ENCODE measurements around the gene RAB11B. TPM values are rescaled to one million over a fixed set of nuclear protein-coding genes. Genes with fewer than 3 reads are reported as not detected.
"Not testable (repeated sequence)": the region's sequence is repeated elsewhere in the genome, so short reads cannot be mapped to it uniquely, and the experiment has no call there.

RAB11B gene
- total RNA-seq, 1 donor from 2014 or later: 42.6 TPM

DNA sequence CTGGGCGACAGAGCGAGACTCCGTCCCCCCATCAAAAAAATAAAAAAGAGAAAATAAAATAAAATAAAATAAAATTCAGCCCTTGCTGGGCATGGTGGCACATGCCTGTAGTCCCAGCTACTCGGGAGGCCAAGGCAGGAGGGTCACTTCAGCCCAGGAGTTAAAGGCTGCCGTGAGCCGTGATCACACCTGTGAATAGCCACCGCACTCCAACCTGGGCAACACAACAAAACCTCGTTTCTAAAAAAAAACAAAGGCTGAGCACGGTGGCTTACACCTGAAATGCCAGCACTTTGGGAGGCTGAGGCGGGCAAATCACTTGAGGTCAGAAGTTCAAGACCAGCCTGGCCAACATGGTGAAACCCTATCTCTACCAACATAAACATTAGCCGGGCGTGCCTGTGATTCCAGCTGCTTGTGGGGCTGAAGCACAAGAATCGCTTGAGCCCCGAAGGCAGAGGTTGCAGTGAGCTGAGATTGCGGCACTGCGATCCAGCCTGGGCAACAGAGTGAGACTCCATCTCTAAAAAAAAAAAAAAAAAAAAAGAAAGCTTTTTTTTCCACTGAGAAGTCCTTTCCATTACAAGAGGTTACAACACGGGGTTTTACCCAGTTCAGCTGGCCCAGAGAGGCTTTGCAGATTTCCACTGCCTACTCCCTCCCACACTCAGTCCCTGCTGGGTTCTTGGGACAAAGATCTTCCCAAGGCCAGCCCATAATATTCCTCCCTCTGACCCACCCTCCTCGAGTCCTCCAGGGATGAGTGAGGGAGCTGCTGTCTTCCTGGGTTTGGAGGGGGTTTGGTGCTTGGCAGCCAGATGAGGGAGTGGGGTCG is 19.8 kb upstream of the RAB11B start:
- no peak for DNase-seq (ENCODE audit: low spot score)

GRCh38 chr19:8371011-8371804 is 19.0 kb upstream of the RAB11B start:
- no peak for DNase-seq (ENCODE audit: low spot score)

DNA sequence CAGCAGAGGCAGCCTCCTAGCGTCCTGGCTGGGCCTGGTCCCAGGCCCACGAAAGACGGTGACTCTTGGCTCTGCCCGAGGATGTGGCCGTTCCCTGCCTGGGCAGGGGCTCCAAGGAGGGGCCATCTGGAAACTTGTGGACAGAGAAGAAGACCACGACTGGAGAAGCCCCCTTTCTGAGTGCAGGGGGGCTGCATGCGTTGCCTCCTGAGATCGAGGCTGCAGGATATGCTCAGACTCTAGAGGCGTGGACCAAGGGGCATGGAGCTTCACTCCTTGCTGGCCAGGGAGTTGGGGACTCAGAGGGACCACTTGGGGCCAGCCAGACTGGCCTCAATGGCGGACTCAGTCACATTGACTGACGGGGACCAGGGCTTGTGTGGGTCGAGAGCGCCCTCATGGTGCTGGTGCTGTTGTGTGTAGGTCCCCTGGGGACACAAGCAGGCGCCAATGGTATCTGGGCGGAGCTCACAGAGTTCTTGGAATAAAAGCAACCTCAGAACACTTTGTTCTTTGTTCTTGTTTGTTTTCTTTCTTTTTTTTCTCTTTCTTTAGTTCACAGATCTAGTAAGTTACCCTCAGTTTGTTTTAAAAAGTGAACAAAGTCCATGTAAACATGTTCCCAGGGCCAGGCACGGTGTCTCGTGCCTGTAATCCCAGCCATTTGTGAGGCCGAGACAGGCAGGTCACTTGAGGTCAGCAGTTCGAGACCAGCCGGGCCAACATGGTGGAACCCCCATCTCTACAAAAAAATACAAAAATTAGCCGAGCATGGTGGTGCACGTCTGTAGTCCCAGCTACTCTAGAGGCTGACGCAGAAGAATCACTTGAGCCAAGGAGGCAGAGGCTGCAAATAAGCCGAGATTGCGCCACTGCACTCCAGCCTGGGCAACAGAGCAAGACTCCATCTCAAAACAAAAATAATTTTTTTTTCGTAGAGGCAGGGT is 16.0 kb upstream of the RAB11B start:
- no peak for DNase-seq (ENCODE audit: low spot score)

DNA sequence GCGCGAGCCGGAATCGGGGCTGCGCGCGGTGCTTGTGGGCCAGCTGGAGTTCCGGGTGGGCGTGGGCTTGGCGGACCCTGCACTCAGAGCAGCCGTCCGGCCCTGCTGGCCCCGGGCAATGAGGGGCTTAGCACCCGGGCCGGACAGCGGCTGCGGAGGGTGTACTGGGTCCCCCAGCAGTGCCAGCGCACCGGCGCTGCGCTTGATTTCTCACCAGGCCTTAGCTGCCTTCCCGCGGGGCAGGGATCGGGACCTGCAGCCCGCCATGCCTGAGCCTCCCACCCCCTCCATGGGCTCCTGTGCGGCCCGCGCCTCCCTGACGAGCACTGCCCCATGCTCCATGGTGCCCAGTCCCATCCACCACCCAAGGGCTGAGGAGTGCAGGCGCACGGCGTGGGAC is 14.4 kb upstream of the RAB11B start:
- DNase-seq (ENCODE audit: low spot score): not testable (repeated sequence)

GRCh38 chr19:8376373-8376974 is 13.7 kb upstream of the RAB11B start:
- not testable (repeated sequence) for DNase-seq (ENCODE audit: low spot score)

DNA sequence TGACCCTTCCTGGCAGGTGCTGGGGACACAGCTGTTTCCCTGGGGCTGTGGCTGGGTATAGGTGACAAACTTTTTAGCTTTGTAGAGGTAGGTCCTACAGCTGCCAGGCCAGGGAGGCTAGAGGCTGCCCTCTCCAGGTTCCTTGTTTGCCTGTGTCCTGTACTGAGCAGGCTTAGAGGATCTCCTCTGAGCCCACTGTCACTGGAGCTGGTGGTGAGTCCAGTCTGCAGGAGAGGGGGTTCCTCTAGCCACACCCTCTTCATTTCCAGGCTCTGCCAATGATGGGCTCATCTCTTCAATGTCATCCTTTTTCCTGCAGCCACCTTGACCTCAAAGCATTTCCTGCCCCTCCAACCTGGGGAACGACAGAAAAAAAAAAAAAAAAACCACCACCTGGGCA is 12.6 kb upstream of the RAB11B start:
- DNase-seq (ENCODE audit: low spot score): no peak

GRCh38 chr19:8379156-8379891 is 10.8 kb upstream of the RAB11B start:
- DNase-seq (ENCODE audit: low spot score): not testable (repeated sequence)

GRCh38 chr19:8384569-8384968 is 5.6 kb upstream of the RAB11B start:
- not testable (repeated sequence) for DNase-seq (ENCODE audit: low spot score)

DNA sequence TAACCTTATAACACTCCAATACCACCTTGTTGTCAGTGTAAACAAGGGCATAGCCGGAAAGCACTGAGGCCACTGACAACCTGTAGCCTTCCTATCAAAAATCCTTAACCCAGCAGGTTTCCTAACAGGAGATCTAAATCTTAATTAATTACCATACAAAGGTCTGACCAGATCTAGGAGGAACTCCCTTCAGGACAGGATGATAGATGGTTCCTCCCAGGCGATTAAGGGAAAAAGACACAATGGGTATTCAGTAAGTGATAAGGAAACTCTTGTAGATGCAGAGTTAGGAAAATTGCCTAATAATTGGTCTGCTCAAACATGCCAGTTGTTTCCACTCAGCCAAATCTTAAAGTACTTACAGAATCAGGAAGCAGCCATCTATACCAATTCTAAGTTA is 5.1 kb upstream of the RAB11B start:
- DNase-seq (ENCODE audit: low spot score): not testable (repeated sequence)

- DNase-seq (ENCODE audit: low spot score): not testable (repeated sequence)
Observed at GRCh38 chr19:8385566-8385965, 4.6 kb upstream of the RAB11B start.

DNA sequence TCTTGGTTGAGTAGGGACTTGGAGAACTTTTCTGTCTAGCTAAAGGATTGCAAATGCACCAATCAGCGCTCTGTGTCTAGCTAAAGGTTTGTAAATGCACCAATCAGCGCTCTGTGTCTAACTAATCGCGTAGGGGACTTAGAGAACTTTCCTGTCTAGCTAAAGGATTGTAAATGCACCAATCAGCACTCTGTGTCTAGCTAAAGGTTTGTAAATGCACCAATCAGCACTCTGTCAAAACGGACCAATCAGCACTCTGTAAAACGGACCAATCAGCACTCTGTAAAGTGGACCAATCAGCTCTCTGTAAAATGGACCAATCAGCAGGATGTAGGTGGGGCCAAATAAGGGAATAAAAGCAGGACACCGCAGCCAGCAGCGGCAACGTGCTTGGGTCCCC is 3.7 kb upstream of the RAB11B start:
- DNase-seq (ENCODE audit: low spot score): not testable (repeated sequence)

GRCh38 chr19:8386990-8387389 is 3.2 kb upstream of the RAB11B start:
- DNase-seq (ENCODE audit: low spot score): no peak

- DNase-seq (ENCODE audit: low spot score): no peak
Observed at GRCh38 chr19:8387688-8388611, 2.2 kb upstream of the RAB11B start.

DNA sequence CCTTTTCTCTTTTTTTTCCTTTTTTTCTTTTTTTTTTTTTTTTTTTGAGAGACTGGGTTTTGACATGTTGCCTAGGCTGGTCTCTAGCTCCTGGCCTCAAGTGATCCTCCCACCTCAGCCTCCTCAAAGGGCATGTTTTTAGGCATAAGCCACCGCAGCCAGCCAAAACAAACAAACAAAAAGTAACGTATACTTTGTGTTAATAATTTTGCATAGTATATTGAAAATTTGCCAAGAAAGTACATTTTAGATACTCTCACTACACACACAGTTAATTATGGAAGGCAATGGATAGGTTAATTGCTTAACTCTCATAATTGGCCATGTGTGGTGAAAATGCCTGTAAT is 1.6 kb upstream of the RAB11B start:
- DNase-seq (ENCODE audit: low spot score): no peak

GRCh38 chr19:8390617-8390981 is 439 bp downstream of the RAB11B start:
- peak; percentile 91 for DNase-seq (ENCODE audit: low spot score)

DNA sequence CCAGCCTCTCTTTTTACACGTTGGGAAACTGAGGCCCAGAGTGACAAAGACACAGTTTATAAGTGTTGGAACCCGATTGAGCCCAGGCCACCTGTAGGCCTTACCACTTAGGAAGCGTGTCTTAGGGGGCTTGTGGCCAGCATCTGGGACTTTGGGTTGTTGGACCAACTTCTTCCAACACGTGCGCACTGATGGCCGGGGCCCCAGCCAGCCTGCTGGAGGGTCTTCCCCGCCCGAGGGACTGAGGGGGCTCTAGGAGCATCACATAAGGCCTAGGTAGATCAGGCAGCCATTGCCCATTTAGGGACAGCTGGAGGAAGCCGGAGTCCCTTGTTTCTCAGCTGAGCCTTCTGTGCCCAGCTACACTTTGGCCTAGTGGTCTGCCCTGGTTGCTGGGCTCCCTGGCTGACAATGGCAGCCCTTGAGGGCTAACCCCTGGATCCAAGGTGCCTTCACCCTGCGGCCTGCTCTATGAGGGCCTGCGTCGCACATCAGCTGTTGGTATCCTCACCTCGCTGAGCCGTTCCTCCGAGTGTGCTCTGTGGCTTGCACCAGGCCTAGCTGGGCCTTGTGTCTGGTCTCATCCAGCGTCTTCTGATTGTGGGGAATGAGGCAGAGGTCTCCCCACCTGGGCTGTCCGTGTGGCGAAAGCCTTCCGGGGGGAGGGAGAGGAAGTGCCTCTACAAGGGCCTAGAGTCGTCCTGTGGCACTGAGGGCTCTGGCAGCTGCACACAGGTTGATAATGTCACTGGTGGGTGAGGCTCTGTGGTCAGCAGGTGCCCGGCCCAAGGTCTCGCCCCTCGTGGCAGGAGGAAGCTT is 1.2 kb downstream of the RAB11B start:
- DNase-seq (ENCODE audit: low spot score): no peak

- DNase-seq (ENCODE audit: low spot score): peak; percentile 57
Observed at GRCh38 chr19:8392017-8392591, 1.9 kb downstream of the RAB11B start.

DNA sequence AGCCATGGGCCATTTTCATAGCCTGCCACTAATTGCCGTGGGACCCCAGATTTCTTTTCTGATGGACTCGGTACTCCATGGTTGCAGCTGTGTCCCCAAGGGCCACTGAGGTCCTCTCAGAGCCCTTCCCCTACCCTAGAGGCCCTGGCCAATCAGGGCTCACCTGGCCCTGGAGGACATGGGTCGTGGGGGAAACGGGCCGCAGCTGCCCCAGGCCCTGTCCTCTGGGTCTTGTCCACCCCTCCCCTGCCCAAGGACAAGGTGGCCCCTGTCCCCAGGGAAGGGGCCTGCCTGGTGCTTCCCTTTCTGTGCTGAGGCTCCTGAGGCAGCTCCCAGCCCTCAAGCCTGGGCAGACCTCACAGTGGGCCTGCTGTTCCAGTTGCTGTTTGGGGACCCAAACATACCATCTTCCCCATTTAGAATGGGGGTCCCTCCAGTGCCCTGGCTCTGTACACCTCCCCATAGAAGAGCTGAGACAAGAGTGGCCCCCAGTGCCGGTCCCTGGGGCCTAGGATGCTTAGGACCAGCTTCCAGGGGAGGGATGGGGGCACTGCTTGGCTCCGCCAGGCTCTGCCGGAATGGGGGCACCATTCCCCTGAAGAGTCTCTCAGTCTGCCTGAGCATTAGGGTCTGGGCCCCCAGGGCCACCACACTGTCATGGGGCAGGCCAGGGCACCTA is 3.2 kb downstream of the RAB11B start:
- no peak for DNase-seq (ENCODE audit: low spot score)
